ENCODE data around the gene CASP7.

CASP7 gene

GRCh38 chr10:113712755-113713639, 33.3 kb downstream of the CASP7 start:
- DNase-seq: no peak

GRCh38 chr10:113713640-113713982, 33.9 kb downstream of the CASP7 start:
- no peak for DNase-seq

GRCh38 chr10:113716109-113716910, 36.6 kb downstream of the CASP7 start:
- DNase-seq: no peak

GRCh38 chr10:113718969-113719822, 39.5 kb downstream of the CASP7 start:
- no peak for DNase-seq

- no peak for DNase-seq
These were observed 40.7 kb downstream of the CASP7 start for GRCh38 chr10:113720386-113720785.

GRCh38 chr10:113732160-113732881, 52.6 kb downstream of the CASP7 start:
- no peak for DNase-seq

GRCh38 chr10:113732966-113733365, 53.3 kb downstream of the CASP7 start:
- no peak for DNase-seq

- no peak for DNase-seq
These were observed 53.9 kb downstream of the CASP7 start for GRCh38 chr10:113733635-113734034.

GRCh38 chr10:113735913-113736312, 56.2 kb downstream of the CASP7 start:
- DNase-seq: peak; percentile 77

GRCh38 chr10:113736576-113736975, 56.9 kb downstream of the CASP7 start:
- DNase-seq: no peak

GRCh38 chr10:113739031-113739430, 59.3 kb downstream of the CASP7 start:
- DNase-seq: no peak

GRCh38 chr10:113739577-113739976, 59.9 kb downstream of the CASP7 start:
- DNase-seq: no peak

- no peak for DNase-seq
These were observed 61.1 kb downstream of the CASP7 start for GRCh38 chr10:113740850-113741249.

GRCh38 chr10:113742466-113742865, 62.8 kb downstream of the CASP7 start:
- peak; percentile 5 for DNase-seq

GRCh38 chr10:113743594-113743993, 63.9 kb downstream of the CASP7 start:
- DNase-seq: no peak

- no peak for DNase-seq
These were observed 65.7 kb downstream of the CASP7 start for GRCh38 chr10:113745374-113745773.

GRCh38 chr10:113746217-113746957, 66.7 kb downstream of the CASP7 start:
- DNase-seq: no peak

GRCh38 chr10:113751181-113751732, 71.5 kb downstream of the CASP7 start, which contains the start of gene PLEKHS1:
Gene PLEKHS1 (plus strand): TSS chr10:113751682. CDS start chr10:113755278, 3,596 bp downstream.
- no peak for DNase-seq

- no peak for DNase-seq
These were observed 72.8 kb downstream of the CASP7 start for GRCh38 chr10:113752553-113752952.

- DNase-seq: peak; percentile 88
These were observed 73.4 kb downstream of the CASP7 start for GRCh38 chr10:113753020-113753692.

GRCh38 chr10:113754125-113754524, 74.4 kb downstream of the CASP7 start:
- DNase-seq: no peak
